ENCODE results near the gene ULK4.
"Not testable (repeated sequence)": the region's sequence is repeated elsewhere in the genome, so short reads cannot be mapped to it uniquely, and the experiment has no call there.

ULK4 gene

DNA sequence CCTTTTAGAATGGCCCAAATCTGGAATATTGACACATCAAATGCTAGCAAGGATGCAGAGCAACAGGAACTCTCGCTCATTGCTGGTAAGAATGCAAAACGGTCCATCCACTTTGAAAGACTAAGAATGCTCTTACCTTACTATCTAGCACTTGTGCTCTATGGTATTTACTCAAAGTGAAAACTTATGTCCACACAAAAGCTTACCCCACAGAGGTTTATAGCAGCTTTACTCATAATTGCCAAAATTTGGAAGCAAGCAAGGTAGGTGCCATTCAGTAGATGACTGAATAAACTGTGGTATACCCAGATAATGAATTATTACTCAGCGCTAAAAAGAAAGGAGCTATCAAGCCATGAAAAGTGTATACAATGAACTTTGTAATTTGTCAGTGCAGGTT is 666.2 kb downstream of the ULK4 start:
- DNase-seq, result no peak

DNA sequence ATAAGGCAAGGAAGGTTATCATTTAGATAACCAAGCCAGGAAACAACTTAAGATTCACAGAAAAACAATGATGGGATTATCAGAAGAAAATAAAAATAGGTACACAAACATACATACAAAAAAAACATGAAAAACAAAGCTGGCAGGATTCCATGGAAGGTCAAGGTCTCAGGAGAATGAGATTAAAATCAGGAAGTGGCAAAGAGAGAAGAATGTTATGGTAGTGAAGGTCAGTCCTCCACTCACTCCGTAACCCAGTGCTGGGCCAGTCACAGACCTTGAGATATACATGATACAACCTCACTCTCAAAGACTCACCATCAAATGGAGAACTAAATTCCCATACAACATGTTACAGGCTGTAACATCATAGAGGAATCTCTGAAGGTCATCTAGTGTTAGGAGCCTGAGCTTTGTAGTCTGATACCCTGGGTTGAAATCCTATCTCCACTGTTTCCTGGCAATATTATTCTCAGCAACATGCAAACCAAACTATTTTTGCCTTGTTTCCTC is 668.7 kb downstream of the ULK4 start:
- no peak for DNase-seq

DNA sequence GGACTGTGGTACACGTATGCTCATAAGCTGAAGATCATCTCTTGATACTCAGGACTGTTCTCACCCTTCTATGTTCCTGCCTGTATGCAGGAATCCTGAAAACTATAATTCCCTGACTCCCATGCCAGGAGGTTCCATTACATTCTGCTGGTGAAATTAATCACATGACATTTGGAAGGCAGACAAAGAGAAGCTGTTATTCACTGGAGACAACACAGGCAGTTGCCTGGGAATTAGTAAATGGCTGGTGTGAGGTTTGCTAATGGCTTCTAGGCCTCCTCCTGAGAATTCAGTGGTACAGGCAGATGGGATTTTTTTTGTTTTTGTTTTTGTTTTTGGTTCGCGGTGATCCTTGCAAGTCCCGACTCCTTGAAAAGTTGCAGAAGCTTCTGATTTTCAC is 671.2 kb downstream of the ULK4 start:
- no peak for DNase-seq

DNA sequence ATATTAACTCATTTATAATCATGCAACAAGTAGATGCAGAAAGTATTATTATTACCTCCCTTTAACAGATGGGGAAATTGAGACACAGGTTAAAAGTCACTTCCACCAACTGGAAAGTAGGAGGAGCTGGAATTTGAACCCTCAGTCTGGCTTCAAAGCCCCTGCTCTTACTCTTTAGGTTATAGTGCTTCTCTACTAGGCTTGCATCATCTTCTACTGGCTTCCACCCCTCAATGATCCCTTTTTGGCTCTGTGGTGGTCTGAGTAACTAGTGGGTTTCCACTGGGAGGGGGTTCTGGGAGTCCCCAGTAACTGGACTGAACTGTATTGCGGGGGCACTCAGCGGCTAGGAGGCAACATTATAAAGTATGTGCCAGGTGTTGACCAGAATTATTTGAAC is 671.6 kb downstream of the ULK4 start:
- no peak for DNase-seq

DNA sequence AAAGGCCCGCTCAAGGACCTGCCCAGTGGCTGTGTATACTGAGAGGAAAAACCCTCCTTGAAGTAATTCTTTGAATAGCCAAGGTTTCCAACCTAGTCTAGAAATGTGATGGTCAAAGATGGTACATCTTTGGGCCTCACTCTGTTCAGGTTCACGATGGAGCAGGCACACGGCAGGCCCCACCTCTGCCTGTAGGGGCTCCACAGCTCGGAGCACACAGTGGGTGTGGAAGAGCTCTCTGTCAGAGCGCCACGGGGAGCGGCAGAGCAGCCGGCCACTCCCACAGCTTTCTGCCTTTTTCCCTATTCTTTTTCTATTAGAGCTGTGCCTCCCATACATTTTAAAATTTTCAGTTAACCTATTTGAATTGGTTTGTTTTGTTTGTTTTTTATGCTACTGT is 673.1 kb downstream of the ULK4 start:
- no peak for DNase-seq

DNA sequence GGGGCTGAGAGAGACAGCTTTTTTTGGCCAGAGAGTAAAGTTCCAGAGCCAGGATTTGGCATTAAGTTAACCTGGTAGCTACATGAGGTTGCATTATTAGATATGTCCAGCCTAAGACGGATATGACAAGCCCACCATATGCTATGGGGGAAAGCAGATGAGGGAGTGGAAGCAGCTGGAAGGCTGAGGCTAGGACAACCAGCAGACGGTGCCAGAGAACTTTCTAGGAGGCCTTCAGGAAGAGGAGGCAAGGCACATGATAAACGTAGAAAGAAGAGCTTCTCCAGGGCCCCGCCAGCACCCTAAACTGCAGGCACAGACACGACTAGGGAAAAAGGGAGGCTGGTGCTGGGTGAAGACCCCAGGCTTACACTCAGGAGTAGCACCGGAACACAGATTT is 675.6 kb downstream of the ULK4 start:
- no peak for DNase-seq

DNA sequence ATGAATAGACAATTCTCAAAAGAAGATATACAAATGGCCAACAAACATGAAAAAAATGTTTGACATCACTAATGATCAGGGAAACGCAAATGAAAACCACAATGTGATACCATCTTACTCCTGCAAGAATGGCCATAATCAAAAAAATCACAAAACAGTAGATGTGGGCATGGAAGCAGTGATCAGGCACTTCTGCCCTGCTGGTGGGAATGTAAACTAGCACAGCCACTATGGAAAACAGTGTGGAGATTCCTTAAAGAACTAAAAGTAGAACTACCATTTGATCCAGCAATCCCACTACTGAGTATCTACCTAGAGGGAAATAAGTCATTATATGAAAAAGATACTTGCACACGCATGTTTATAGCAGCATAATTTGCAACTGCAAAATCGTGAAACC is 677.0 kb downstream of the ULK4 start:
- DNase-seq, result not testable (repeated sequence)

DNA sequence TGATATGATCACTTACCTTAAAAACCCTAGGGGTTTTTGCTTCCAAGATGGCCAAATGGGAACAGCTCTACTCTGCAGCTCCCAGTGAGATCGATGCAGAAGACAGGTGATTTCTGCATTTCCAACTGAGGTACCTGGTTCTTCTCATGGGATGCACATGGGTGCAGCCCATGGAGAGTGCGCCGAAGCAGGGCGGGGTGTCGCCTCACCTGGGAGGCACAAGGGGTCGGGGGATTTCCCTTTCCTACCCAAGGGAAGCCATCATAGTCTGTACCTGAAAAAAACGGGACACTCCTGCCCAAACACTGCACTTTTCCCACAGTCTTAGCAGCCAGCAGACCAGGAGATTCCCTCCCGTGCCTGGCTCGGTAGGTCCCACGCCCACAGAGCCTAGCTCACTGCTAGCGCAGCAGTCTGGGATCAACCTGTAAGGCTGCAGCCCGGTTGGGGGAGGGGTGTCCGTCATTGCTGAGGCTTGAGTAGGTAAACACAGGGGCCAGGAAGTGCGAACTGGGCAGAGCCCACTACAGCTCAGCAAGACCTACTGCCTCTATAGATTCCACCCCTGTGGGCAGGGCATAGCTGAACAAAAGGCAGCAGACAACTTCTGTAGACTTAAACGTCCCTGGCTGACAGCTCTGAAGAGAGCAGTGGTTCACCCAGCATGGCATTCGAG is 684.0 kb downstream of the ULK4 start:
- no peak for DNase-seq

DNA sequence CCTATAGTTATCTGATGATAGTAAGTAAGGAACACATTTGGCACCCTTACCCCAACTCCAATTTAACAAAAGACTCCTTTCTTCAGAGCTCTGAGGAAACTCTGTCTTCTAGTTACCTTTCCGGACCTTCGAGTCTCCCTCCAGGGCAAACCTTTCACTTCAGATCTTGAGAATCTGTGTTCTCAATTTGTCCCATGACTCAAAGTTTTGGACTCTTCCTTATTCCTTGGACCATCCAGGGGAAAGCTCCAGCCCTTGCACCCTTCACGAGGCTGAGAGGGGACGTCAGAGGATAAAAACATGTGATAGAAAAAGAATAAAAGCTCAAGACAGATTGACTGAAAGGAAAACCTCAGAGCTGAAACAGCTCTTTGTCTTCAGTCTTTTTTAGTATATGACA is 685.7 kb downstream of the ULK4 start:
- no peak for DNase-seq

DNA sequence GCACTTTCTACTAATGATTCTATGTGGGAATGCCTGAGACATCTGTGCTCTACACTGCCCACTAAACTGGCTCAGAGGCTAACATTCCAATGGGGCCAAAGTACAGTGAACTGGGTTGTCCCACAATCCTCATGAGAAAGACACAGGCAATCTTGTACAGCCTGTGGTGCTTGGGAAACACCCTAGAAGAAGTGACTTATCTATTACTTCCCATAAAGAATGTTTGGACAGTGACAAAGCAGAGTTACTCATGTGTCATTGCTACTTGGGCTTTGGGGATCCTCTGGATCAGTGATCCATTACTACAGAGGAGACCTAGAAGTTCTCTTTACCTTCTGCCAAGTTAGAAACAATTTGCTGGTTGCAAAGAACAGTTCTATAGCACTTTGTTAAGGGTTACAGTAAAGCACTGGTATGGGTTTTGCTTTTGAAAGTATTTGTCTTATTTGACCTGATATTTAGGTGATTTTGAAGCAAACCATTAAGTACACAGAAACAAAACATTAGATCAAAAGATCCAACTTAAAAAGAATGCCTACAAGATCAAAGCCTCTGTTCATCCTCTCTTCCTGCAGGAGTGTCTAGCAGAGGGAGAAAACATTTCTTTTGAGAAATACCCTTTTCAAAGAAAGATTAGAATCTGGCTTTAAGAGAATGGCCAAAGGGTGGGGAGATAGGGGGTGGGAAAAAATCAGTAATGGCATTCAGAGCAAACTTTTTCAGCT is 686.8 kb downstream of the ULK4 start:
- no peak for DNase-seq

DNA sequence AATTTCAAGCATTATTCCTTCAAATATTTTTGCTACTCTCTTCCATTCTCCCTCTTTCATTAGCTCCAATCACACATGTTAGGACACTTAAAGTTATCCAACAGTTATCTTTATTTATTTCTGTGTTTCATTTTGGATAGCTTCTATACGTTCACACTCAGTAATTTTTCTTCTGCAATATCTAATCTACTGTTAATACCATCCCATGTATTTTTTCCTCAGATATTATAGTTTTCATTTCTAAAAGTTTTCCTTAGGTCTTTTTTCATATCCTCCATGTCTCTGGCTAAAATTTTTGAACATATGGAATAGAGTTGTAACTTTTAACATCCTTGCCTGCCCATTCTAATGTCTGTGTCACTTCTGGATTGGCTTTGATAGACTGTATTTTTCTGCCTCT is 689.2 kb downstream of the ULK4 start:
- no peak for DNase-seq

DNA sequence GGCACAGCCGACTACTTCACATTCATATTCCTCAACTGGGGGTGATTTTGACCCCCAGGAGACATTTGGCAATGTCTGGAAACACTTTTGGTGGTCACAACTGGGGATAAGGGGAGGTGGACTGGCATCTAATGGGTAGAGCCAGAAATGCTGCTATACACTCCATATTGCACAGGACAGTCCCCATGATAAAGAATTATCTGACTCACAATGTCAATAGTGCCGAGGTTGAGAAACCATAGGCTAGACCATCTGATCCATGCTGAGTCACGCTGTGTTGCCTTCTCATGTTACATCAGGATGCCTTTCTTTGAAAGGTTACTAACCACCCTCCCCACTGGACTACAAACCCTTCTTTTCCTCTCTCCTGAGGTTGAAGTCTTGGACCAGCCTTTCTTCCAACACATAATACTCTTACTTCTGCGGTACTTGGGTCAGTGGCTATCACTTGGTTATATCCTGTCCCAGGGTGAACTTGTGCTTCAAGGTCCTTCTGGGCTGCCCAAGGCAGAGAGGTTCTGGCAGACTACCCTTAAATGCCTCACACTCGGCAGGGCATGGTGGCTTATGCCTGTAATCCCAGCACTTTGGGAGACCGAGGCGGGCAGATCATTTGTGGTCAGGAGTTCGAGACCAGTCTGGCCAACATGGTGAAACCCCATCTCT is 693.8 kb downstream of the ULK4 start:
- no peak for DNase-seq

DNA sequence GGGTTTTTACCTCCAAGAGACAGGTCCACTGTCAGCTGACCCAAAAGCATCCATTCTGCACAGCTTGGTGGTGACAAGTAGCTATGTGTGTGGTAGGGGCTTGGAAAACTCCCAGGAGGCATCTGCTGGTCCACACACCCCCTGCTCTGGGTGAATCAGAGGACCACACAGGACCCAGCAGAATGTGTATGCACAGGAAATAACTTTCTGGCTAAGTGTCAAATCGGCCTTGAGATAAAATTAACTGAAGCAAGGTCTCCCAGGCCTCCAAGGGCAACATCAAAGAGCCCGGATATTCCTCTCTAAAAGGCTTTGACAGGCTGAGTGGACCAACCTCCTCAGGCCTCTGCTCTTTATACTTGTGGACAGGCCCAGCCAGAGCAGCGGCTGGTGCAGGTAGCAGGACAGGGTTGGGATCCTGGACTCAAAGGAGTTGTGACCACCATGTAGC is 696.1 kb downstream of the ULK4 start:
- no peak for DNase-seq

DNA sequence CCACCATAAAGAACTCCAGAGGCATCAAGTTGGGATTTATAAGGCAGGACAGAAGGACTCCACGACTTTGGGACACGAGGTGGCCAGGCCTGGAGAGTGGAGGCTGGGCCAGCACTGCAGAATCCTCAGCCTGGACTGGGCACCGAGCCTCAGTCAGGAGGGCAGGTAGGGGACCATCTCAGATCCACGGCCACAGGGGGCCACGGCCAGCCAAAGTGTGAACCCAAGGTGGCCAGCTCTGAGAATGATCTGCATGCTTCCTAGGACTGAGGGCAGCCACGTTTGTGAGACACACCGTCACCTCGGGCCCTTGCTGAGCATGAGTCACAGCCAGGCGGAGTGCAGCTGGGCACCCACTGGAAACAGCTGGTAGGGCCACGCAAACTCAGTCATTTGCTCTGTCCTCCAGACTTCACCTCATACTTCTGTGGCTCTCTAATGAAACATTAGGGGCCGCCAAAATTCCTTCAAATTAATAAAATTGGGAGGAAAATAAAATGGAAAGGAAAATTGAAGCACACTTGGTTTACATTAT is 696.8 kb downstream of the ULK4 start:
- DNase-seq, result no peak

DNA sequence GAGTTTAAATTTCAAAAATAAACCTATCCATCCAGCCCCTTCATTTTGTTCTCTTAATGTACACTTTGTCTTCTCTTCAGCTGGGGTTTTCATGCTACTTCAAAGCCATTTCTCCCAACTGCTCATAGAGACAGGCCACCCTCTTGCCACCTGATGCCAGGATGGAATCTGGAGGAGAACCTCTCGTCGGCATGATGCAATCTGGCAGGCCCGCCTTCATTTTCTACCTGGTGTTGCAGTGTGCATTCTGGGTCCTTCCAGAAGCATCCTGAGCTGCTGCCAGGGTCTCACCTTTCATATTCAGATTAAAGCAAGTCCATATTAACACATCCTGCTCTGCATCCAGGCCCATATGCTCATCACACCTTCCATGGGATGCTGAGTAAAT is 701.8 kb downstream of the ULK4 start:
- no peak for DNase-seq

DNA sequence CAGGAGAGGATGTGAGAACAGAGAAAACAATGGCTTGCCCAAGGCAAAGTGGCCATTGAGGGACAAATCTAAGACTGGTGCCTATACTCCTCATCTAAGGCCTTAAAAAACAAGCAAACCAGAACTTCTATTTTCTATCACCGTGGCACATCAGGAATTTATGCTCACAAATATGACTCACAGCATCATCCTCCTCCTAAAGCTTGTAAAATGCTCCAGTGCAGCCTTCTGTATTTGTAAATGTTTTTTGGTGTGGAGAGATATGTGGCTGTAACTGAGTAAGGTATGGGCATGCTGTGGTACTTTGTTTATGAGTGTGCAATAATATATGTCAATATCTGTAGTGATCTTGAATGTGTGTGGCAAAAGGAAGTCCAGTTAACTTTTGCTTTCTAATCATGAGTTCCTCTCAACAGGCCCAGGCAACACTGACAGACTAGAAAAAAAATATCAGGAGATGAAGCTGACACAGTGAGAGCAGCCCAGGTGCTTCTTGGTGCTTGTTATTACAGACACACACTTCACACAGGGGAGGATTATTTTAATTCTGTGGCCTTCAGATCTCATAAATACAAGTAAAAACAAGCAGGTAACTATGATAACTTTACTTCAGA is 702.3 kb downstream of the ULK4 start:
- DNase-seq, result no peak

DNA sequence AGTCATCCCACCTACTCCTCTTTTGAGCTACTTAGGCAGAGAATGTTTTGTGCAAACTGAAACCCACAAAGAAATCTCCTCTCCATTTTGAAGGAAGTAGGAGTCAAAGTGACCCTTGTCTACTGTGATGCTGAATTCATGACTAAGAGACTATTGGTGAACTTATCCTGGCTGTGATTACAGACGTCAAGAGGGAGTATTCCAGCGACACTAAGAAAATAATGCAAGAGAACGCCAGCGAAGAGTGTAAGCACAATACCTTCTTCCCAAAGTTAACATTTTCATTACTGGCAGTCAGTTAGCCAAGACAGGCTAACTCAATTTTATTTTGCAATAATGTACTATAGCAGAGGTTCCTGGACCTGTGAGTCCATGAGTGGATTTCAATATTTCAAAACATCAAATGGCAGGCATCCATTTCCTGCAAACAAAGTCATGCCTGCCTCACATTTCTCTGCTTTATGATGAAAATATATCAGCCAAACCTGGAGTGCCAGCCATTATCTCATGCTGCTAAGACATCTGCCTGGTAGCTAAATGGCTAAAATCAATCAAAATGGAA is 703.6 kb downstream of the ULK4 start:
- DNase-seq, result no peak

DNA sequence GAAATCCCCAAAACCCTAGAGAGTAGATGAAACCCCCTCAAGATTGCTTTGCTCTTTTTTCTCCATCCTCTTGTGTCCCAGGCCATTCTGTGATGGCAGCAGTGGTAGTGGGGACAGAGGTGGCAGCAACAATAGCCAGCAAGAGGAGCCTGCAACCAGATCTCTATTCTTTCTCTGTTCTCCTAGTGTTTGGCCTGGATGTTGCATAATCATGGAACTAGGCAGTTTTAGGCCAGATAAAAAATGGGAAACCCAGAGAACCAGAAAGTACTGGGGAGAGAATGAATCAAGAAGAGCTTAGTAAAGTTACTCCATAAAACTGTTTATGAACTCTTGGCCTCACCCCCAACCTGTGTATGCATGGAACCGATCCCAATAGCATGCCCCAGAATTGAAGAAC is 710.3 kb downstream of the ULK4 start:
- DNase-seq, result no peak

DNA sequence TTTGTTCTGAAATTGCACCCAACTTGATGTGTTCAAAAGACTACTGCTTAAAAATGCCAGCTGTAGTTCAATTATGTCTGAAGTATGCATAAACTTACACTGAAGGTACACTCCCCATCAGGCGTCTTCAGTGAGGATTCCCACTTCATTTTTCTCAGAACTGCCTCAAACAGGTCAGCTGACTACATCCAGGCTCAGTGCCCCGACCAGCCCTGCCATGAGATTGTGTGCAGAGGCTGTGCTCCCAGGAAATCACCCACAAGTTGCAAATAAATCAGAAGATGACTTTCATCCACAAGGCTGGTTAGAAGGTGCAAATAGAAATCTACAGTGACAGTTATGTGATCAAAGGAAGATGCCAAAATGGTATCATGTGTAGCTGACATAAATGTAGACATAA is 711.1 kb downstream of the ULK4 start:
- no peak for DNase-seq

DNA sequence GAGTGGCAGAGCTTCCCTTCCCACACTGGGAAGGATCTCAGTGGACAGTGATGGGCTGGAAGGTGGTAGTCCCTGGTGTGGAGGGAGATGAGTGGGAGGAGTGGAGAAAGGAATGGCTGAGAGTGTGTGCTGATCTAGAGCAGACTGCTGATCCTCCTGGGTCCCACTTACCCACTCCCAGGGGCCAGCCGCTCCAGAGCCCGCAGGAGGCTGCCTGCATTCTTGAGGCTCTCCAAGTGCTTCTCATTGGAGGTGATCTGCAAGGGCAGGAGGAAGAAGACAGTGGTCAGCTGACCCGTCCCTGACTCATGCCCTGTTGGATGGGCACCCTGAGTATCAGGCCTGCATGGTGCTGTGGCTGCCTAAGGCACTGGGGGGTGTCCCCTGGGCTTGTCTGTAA is 712.6 kb downstream of the ULK4 start:
- DNase-seq, result no peak

DNA sequence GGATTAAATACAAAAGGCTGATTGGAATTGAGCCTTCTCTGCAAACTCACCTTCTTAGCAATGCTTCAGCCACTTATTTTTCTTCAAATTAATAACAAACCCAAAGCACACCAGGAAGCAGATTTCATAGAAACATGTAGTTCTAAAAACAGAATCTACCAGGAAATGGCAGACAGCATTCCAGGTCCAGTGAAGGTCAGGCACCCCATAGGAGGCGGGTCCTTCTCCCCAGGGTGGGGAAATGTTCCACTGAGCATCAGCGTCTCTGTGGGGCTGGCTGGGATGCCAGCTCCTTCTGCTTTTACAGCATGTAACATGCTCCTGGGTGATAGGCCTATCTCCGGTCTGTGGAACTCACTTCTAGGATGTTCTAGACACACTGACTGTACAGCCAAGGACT is 713.4 kb downstream of the ULK4 start:
- DNase-seq, result no peak

DNA sequence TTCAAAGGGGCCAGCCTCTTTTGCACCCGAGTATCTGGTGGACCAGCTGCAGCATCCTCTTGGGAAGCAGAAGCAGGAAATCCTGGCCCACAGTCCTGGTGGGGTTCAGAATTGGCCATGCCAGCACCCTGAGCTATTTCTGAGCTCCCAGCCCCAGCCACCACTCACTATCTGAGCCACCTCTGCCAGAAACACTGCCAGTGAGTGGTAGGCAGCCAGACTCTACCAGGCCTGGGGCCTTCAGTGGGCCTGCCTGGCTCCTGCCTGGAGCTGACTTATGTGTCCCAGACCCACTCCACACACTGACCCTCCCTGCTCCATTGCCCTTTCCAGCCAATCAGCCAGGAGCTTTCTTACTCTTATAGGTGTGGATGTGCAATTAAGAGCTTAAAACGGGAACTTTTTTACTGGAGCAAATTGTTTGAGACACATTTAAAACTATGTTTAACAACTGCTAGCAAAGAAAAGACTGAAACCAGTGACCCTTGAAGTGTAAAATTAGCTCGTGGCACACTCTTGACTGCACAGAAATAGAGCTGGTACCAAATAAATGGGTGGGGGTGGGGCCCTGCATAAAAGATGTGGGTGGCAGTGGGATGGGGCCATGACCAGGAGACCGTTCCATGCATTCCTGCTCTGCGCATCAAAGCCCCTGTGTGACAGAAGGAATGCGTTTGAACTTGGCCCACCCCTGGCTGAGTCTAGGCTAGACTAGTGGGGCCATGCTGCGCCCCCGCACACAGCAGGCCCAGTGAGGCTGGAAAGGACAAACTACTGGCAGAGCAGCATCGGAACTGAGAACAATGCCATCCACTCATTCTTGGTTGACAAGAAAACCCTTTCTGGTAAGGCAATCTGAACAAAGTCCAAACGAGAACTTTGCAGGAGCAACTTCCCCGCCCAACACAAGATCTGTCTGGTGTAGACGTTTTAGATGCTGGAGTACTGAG is 714.6 kb downstream of the ULK4 start:
- no peak for DNase-seq

Data from CD4-positive, alpha-beta T cell treated with Interferon alpha-2 for 1 hour (primary cell).